Activated T-cell treated with anti-CD3 and anti-CD28 coated beads for 24 hours (primary cell): ENCODE data around the gene PTPRS.

Experiments used
- DNase-seq: peaks from one replicate; pipeline ENCODE4 v3.0.0-alpha.2; 2020; ENCODE audit warnings: low read depth

The PTPRS gene

DNA sequence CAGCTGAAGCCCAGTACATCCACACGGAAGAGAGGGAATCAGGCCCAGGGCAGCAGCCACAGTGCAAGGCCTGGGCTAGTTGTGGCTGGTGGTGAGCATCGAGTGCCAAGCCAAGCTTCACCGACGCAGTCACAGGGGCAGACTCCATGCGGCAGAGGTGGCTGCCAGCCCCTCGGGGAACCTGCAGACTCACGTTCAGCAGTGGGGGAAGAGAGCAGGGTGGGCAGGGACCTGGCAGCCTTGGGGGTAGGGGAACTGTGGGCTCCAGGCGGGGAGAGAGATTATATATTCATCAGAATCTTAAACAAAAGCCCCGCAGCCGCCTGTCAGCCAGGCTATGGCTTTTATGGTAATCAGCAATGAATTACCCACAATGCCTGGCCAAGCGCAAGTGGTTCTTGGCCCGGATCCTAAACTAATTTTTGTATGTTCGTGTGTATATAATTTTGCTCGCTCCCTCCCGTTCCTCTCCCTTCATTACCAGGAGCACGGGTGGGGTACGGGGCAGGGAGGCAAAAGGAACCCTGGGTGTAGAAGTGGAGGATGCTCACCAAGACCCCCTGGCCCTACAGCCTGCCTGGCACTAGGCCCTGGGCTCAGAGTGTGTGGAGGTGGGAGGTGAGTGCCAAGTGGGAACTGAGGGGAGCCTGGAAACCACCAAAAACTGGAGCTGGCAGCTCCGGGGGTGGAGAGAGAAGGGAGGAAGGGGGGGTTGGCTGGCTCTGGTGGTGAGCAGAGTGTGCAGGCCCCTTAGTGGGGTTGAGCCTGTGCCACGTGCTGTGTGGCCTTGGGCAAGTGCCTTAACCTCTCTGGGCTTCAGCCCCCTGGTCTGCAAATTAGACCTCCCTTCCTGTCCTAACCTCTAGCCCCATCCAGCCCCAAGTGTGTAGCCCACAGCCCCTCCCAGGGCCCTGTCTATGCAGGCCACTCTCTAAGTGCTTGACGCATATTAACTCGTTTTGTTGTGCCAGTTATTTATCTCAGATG is 31.9 kb downstream of the PTPRS start:
- DNase-seq = no peak

- DNase-seq = no peak
Observed at GRCh38 chr19:5307655-5308054, 33.0 kb downstream of the PTPRS start.

DNA sequence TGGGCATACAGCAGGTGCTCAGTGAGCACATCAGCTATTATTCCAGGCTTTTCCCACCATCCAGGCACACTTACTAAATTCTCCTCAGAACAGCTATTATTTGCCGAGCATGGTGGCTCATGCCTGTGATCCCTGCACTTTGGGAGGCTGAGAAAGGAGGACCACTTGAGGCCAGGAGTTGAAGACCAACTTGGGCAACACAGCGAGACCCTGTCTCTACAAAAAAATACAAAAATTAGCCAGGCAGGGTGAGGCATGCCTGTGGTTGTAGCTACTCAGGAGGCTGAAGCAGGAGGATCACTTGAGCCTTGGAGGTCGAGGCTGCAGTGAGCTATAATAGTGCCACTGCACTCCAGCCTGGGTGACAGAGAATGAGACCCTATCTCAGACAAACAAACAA is 35.4 kb downstream of the PTPRS start:
- no peak for DNase-seq

GRCh38 chr19:5304486-5304885 is 36.1 kb downstream of the PTPRS start:
- no peak for DNase-seq

DNA sequence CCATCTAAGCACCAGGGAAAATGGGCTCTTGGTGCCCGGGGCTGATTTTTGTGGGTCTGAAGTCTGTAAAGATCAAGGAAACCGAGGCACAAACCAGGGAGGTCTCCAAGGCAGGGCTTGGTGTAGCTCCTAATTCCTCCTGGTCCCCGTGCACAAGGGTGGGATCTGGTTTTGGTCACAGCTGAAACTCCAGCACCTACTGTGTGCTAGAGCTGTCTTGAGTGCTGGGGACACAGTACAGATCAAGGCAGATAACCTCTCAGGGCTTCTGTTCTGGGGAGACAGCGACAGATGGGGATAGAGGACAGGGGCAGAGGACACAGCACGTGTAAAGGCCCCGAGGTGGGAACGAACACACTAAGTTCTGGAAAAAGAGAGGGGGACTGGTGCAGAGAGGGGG is 37.4 kb downstream of the PTPRS start:
- DNase-seq = no peak

- DNase-seq = no peak
Observed at GRCh38 chr19:5302396-5302795, 38.2 kb downstream of the PTPRS start.

DNA sequence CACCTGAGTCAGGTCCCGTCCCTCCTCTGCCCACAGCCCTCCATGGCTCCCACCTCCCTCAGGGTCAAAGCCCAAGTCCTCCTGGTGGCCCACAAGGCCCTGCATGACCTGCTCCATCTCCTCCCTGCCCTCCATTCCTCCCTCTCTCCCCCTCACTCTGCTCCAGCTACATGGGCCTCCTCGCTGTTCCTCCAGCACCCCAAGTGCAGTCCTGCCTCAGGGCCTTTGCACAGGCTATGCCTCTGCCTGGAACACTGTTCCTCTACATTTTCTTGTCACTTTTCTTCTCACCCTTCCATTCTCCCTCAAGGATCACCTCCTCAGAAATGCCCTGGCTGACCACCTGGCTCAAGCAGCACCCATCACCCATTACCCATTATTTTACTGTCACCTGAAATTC is 41.5 kb downstream of the PTPRS start:
- DNase-seq = no peak

DNA sequence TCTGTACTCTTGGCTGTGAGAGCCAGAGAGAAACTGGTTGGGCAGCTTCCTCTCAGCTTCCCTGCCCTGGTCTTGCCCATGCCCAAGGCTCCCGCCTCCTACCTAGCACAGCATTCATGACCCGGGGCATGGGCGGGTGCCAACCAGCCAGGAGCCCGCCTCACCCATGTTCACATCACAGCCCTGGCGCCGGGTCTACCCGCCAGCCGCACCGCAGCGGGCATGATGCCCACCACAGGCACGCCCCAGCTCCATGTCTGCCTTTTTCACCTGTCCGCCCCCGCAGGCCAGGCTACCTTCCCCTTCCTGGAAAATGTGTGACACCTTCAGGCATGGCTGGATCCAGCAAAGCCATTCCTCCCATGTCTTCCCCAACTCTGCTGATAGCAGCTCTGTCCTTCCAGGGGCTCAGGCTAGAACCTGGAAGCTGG is 42.1 kb downstream of the PTPRS start:
- no peak for DNase-seq

DNA sequence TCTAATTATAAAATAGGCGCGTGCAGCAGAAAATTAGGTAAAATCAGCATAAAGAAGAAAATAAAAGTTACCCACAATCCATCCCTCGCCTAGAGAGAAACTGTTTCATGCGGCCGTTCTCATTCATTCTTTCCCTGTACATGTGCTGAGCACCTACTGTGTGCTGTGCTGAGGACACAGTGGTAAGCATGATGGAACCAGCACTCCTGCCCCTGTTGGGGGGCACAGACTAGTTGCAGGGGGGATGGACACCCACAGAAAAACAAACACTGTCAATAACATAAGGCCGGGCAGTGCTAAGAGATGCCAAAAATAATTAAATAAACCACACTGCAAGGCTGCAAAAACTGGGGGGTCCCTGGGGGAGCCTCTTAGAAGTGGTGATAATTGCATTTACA is 43.3 kb downstream of the PTPRS start:
- no peak for DNase-seq

- no peak for DNase-seq
Observed at GRCh38 chr19:5296457-5297271, 43.9 kb downstream of the PTPRS start.

- DNase-seq = no peak
Observed at GRCh38 chr19:5296021-5296420, 44.6 kb downstream of the PTPRS start.

GRCh38 chr19:5294403-5295160 is 46.0 kb downstream of the PTPRS start:
- no peak for DNase-seq

DNA sequence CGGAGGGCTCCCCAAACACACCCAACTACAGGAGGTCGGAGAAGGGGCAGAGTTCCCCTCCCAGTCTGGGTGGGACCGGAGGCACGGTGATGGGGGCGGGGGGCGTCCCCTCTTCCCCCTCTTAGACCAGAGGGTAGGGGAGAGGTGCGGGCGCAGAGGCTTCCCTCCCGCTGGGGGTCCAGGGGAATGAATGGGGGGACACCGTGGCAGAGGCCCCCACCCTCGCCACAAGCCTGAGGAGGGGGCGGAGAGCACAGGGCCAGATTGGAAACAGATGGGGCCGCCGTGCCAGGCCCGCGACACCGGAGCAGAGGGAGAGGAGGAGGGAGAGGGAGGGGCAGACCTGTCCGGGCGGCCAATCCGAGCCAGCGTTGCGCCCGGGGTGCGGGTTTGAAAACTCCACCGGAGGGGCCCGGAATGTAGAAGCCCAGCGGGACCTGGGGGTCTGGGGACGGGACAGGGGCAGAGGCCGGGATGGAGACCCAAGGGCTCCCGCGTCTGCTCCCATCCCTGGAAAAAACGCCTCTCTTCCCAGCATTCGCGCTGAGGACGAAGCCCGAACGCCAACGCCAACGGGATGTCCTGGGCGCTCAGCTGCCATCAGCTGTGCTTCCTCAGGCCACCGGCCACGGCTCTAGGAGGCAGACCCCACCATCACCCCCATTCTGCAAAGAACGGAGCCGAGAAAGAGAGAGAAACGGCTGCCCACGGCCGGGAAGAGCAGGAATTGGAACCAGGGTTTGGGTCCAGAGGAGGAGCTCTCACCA is 46.8 kb downstream of the PTPRS start:
- no peak for DNase-seq

GRCh38 chr19:5292822-5293611 is 47.6 kb downstream of the PTPRS start:
- DNase-seq = peak; percentile 46

DNA sequence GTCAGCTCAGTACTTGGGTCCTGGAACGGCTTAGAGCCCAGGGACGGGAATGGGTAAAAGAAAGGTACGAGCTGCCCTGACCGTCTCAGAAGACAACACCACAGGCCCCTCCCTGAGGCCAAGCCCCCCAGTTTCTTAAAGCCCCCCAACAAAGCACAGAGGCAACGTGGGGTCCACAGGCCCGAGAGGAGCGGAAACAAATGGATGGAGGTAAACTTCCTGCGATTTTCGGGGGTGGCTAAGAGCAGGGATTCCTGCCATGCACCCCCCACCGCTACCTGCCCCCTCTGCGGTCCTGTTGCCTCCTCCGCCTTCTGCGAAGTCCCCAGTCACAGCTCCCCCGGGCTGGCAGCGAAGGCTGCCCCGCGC is 48.2 kb downstream of the PTPRS start:
- peak; percentile 4 for DNase-seq

DNA sequence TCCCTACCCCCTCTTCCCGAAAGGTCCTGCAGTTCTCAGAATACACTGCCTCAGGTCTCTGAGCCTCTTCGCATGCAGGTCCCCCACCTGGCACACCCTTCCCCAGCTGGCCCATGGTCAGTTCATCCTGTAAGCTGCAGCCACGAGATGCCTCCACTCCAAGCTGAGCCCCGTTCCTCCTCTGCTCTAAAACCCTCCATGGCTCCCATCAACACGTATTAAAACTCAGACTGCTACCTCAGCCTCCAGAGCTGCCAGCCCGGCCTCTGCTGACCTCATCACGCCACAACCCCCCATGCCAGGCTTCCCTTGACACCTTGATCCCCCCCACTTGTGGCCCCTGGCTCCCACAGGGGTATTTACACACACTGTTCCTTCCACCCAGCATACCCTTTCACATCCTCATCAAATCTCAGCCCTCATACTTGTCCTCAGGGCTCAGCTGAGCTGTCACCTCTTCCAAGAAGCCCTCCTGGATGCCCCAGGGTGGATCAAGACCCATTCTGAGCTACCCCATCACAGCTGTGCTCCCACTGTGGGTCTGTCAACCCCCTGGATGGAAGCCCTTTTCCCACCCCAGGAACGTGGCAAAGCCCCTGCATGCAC is 48.9 kb downstream of the PTPRS start:
- DNase-seq = no peak
